HepG2 (cell line): ENCODE measurements around the gene SLC36A1. TPM values are rescaled to one million over a fixed set of nuclear protein-coding genes. Genes with fewer than 3 reads are reported as not detected.

Experiments used
- AHDC1 ChIP-seq: sonication (generic); formaldehyde crosslinking; IDR thresholded peaks from 2 replicates; pipeline ENCODE4 v1.5.1; 2020; ENCODE audit warnings: mild to moderate bottlenecking, missing genetic modification reagents, borderline replicate concordance
- ESRRA ChIP-seq: sonication (generic); formaldehyde crosslinking; IDR thresholded peaks from 2 replicates; pipeline ENCODE4 v1.5.1; 2020; ENCODE audit warnings: mild to moderate bottlenecking, low read depth, missing genetic modification reagents
- FOXP4 ChIP-seq: sonication (generic); formaldehyde crosslinking; IDR thresholded peaks from 2 replicates; pipeline ENCODE4 v1.4.0; 2020; ENCODE audit warnings: missing genetic modification reagents
- HMG20B ChIP-seq: conservative IDR thresholded peaks from 2 replicates; pipeline ENCODE4 v1.6.1; 2016; ENCODE audit warnings: missing genetic modification reagents, missing compliant biosample characterization
- MATR3 ChIP-seq: sonication (generic); formaldehyde crosslinking; IDR thresholded peaks from 2 replicates; pipeline ENCODE4 v1.4.0; 2020; ENCODE audit warnings: missing genetic modification reagents
- NFAT5 ChIP-seq: sonication (generic); formaldehyde crosslinking; IDR thresholded peaks from 2 replicates; pipeline ENCODE4 v1.4.0; 2020; ENCODE audit warnings: missing genetic modification reagents
- SIN3A ChIP-seq: IDR thresholded peaks from 2 replicates; pipeline ENCODE4 v1.6.1; 2011; ENCODE audit warnings: low read depth, mild to moderate bottlenecking, control low read depth, low read length, borderline replicate concordance
- SNAPC2 ChIP-seq: sonication (generic); formaldehyde crosslinking; IDR thresholded peaks from 2 replicates; pipeline ENCODE4 v1.8.1; 2022; ENCODE audit warnings: mild to moderate bottlenecking, missing genetic modification reagents
- TFDP2 ChIP-seq: sonication (generic); formaldehyde crosslinking; IDR thresholded peaks from 2 replicates; pipeline ENCODE4 v1.4.0; 2020; ENCODE audit warnings: missing genetic modification reagents
- ZNF550 ChIP-seq: sonication (generic); formaldehyde crosslinking; IDR thresholded peaks from 2 replicates; pipeline ENCODE4 v1.4.0; 2020; ENCODE audit warnings: mild to moderate bottlenecking, missing genetic modification reagents, borderline replicate concordance
- ZNF598 ChIP-seq: sonication (generic); formaldehyde crosslinking; IDR thresholded peaks from 2 replicates; pipeline ENCODE4 v1.5.1; 2020; ENCODE audit warnings: mild to moderate bottlenecking, missing genetic modification reagents, borderline replicate concordance
- polyA plus RNA-seq, 8 experiments: library from polyadenylated mRNA; depleted of rRNA in 3 of 8; stranded (reverse) in 7 of 8; unstranded in 1 of 8; fragments of >200 nt; fragmentation: Illumina TruSeq in 4 of 8; extraction: Trizol in 4 of 8; gene quantifications; 2 replicates each; pipeline versions ENCODE4 v1.2.1 to v1.2.3, GENCODE V29; 2011 to 2016; ENCODE audit warnings: low read depth in 4 of 8, missing spikeins in 1 of 8, mixed read lengths in 1 of 8; ENCODE audit not compliant: insufficient read depth in 1 of 8
- total RNA-seq, 5 experiments: library from RNA; depleted of rRNA; stranded (reverse); fragments of >200 nt; fragmentation: Illumina TruSeq; extraction: Trizol; gene quantifications; 2 replicates each; pipeline ENCODE4 v1.2.3, GENCODE V29; 2016; ENCODE audit warnings: low read depth in 1 of 5

The SLC36A1 gene
- total and polyA plus RNA-seq, 2 of the 13 experiments (the other 11 are each of a cell fraction or from before 2014, with no cell fraction given), result 8.0 to 8.9 TPM

- TF ChIP-seq NFAT5 (CRISPR knock-in tag) (0 out of 2 replicates have a peak, but pooled peaks have one; percentile 29), TFDP2 (peak; percentile 95), AHDC1 (CRISPR knock-in tag) (peak; percentile 67; the same call in 1 of the 2 replicates), SNAPC2 (CRISPR knock-in tag) (no peak), MATR3 (CRISPR knock-in tag) (no peak), ESRRA (CRISPR knock-in tag) (no peak), ZNF598 (peak; percentile 56; the same call in 1 of the 2 replicates), FOXP4 (CRISPR knock-in tag) (peak; percentile 42; the same call in 1 of the 2 replicates), HMG20B (no peak), ZNF550 (CRISPR knock-in tag) (0 out of 2 replicates have a peak, but pooled peaks have one; percentile 17), SIN3A (peak; percentile 58; the same call in 1 of the 2 replicates)
Observed at GRCh38 chr5:151447174-151448037, at the start of gene SLC36A1 (continued).
